Fibroblast of lung (primary cell): ENCODE results near the gene TBX19.

Source experiments
- CTCF ChIP-seq, 2 donors: IDR thresholded peaks in 1 of 2; conservative IDR thresholded peaks in 1 of 2; 1 replicate in 1 of 2; 2 replicates in 1 of 2; pipeline ENCODE4 v1.5.1; 2011 to 2012; ENCODE audit warnings: low read length in 2 of 2, control low read depth in 1 of 2, inconsistent platforms in 1 of 2, low read depth in 1 of 2, mild to moderate bottlenecking in 1 of 2
- EZH2 ChIP-seq: IDR thresholded peaks from 2 replicates; pipeline ENCODE4 v1.5.1; 2012; ENCODE audit warnings: low read length, control low read depth, mild to moderate bottlenecking; ENCODE audit errors: missing control alignments

GRCh38 chr1:168288311-168289052 lies 7.8 kb downstream of the TBX19 start:
- TF ChIP-seq CTCF (conservative IDR thresholded peaks at IDR 0.05 in 1 of 2, IDR thresholded peaks at IDR 0.05 in 1 of 2; ENCODE audit: low read depth in 1 of 2, low read length in 2 of 2): no peak
- no peak for TF ChIP-seq EZH2
